Calu3 (cell line): ENCODE measurements around the gene NATD1. TPM values are rescaled to one million over a fixed set of nuclear protein-coding genes. Genes with fewer than 3 reads are reported as not detected.

Experiments used
- BruUV-seq: library from RNA; stranded (reverse); fragments of 400-500 nt; replicated peaks from 2 replicates; lab custom pipeline; 2021; lab: Mats Ljungman, UMichigan
- CTCF ChIA-PET: fragments of 300-600 bp; sonication (Branson Sonifier 250); formaldehyde crosslinking; loops from one replicate; lab custom pipeline; 2022; ENCODE audit warnings: antibody characterized with exemption; lab: Charles Lee
- DNase-seq: peaks from one replicate; pipeline ENCODE4 v3.0.0; 2022
- H3K27ac Mint-ChIP-seq: one replicate; pipeline ENCODE4 v1.8.0; 2022; ENCODE audit warnings: mixed read lengths; ENCODE audit not compliant: unreplicated experiment
- H3K27me3 Mint-ChIP-seq: one replicate; pipeline ENCODE4 v1.8.0; 2022; ENCODE audit warnings: mixed read lengths; ENCODE audit not compliant: unreplicated experiment
- H3K36me3 Mint-ChIP-seq: one replicate; pipeline ENCODE4 v1.8.0; 2022; ENCODE audit warnings: mild to moderate bottlenecking, moderate library complexity, mixed read lengths; ENCODE audit not compliant: insufficient read depth, unreplicated experiment
- H3K4me1 Mint-ChIP-seq: one replicate; pipeline ENCODE4 v1.8.0; 2022; ENCODE audit warnings: mild to moderate bottlenecking, low read depth, mixed read lengths; ENCODE audit not compliant: unreplicated experiment
- H3K4me3 Mint-ChIP-seq: one replicate; pipeline ENCODE4 v1.8.0; 2022; ENCODE audit warnings: mild to moderate bottlenecking, low read depth, moderate library complexity, mixed read lengths; ENCODE audit not compliant: unreplicated experiment
- H3K9me3 Mint-ChIP-seq: one replicate; pipeline ENCODE4 v1.8.0; 2022; ENCODE audit warnings: low read depth, mixed read lengths; ENCODE audit not compliant: unreplicated experiment
- intact Hi-C: fragments of 100-400 bp; cut with micrococcal nuclease; formaldehyde crosslinking; loops from one replicate; pipeline ENCODE4 v1.10.0; 2022; ENCODE audit not compliant: unreplicated experiment
- total RNA-seq: library from RNA; stranded (reverse); gene quantifications from 2 replicates; pipeline ENCODE4 v1.2.3, GENCODE V29; 2022
- TF ChIP-seq, protein P1 (sequence below): fragments of 200-600 bp; IDR thresholded peaks from one replicate; pipeline ENCODE4 v1.8.0; 2022; ENCODE audit warnings: antibody characterized with exemption; ENCODE audit not compliant: unreplicated experiment

NATD1 gene
- total RNA-seq, 1 experiment from 2014 or later, result 1.5 TPM

DNA sequence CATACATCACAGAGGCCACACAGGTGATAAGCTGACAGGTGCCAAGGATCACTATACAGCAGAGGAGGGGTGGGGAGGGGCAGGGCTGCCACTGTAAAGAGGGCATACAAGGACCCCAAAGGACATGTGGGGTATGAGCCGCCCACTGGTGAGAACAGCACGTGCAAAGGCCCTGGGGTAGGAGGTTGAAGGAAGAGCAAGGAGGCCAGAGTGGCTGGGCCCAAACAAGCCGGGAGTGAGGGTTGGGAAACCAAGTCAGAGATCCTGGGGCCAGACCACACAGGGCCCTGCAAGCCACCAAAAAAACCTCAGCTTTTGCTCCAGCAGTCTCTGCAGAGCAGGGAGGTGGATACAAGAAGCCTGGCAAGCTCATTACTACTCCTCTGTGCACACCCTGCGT, 6.5 kb downstream of the NATD1 start:
- CTCF ChIA-PET, result no interaction called here
- intact Hi-C loops, result no loop called here
- BruUV-seq, result no TSS peak

DNA sequence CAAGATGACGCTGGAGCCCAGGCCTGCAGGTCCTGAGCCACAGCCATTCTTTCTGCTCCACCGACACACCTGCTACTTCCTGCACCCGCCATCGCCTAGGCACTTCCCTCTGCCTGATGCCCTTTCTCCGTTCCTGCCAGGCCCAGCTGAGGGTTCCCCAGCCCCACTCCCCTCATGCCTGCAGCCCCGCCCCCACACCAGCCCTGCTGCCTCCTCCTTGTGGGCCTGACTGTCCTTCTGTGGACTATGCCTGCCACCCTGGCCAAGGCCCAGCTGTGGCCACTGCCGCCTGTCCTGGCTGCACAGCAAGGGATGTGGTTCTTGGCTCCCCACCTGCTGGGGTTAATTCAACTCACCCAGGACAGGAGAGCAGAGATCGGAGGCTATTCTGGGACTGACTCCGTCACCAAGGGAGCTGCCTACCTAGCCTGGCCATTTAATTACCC, 7.5 kb downstream of the NATD1 start:
- CTCF ChIA-PET, result no interaction called here

More for the DNA sequence above, 6.5 kb downstream of the NATD1 start:
- no peak overlapping the region for H3K27ac Mint-ChIP-seq
- TF ChIP-seq, protein P1, sequence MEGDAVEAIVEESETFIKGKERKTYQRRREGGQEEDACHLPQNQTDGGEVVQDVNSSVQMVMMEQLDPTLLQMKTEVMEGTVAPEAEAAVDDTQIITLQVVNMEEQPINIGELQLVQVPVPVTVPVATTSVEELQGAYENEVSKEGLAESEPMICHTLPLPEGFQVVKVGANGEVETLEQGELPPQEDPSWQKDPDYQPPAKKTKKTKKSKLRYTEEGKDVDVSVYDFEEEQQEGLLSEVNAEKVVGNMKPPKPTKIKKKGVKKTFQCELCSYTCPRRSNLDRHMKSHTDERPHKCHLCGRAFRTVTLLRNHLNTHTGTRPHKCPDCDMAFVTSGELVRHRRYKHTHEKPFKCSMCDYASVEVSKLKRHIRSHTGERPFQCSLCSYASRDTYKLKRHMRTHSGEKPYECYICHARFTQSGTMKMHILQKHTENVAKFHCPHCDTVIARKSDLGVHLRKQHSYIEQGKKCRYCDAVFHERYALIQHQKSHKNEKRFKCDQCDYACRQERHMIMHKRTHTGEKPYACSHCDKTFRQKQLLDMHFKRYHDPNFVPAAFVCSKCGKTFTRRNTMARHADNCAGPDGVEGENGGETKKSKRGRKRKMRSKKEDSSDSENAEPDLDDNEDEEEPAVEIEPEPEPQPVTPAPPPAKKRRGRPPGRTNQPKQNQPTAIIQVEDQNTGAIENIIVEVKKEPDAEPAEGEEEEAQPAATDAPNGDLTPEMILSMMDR, result no peak
- no peaks in the 10 kb centered on the region for H3K4me1 Mint-ChIP-seq
- no peak overlapping the region for H3K4me3 Mint-ChIP-seq
- H3K9me3 Mint-ChIP-seq, result no peaks in the 10 kb centered on the region
- peaks cover 10% of the 10 kb centered on the region for H3K27me3 Mint-ChIP-seq
- peaks cover 4% of the 10 kb centered on the region for H3K36me3 Mint-ChIP-seq
- DNase-seq, result no peak

GRCh38 chr17:21243516-21244303, 9.5 kb downstream of the NATD1 start:
- Mint-ChIP-seq H3K4me3 (no peak overlapping the region), H3K36me3 (peaks cover 4% of the 10 kb centered on the region), H3K27me3 (no peaks in the 10 kb centered on the region), H3K27ac (no peak overlapping the region), H3K4me1 (no peaks in the 10 kb centered on the region), H3K9me3 (no peaks in the 10 kb centered on the region)
- BruUV-seq, result no TSS peak
- CTCF ChIA-PET, result no interaction called here
- TF ChIP-seq, protein P1, result no peak
- intact Hi-C loops, result no loop called here
- DNase-seq, result no peak

More for the DNA sequence above, 7.5 kb downstream of the NATD1 start:
- DNase-seq, result no peak
- TF ChIP-seq, protein P1, result no peak
- no TSS peak for BruUV-seq
- Mint-ChIP-seq H3K36me3 (peaks cover 4% of the 10 kb centered on the region), H3K4me3 (no peak overlapping the region), H3K9me3 (no peaks in the 10 kb centered on the region), H3K4me1 (no peaks in the 10 kb centered on the region), H3K27me3 (peaks cover 10% of the 10 kb centered on the region), H3K27ac (no peak overlapping the region)
- intact Hi-C loops, result no loop called here

DNA sequence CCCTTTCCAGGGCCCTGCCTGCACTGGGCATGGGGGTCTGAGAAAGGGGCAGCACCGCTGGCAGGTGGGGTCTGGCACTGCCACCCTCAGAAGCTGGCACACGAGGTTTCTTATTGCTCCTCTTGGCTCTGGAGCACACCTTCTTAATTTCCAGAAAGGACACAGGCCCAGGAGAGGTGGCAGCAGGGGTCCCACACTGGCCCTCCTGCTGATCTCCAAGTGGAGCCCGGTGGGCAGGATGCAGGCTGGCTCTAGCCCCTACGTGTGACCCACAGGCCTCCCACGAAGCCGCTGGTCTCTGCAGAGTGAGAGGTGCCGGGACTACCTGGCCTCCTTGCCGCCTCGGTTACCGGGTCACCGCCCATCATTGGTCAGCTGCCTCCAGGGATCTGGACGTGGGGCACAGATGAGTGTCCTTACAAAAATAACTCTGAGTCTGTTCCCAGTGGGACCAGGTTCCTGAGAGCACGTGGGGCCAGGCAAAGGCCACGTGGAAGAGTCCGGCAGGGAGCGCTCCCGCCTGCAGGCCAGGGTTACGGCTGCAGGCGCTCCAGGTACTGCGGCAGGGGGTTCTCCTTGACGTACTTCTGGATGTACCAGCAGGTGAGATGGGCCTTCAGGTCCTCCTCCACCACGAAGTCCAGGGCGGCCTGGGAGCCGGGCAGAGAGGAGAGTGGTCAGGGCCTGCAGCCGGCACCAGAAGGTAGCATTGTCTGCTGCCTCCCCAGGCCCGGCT, 10.3 kb downstream of the NATD1 start:
- BruUV-seq, result no TSS peak
- Mint-ChIP-seq H3K4me3 (no peak overlapping the region), H3K27me3 (peaks cover 5% of the 10 kb centered on the region), H3K36me3 (no peaks in the 10 kb centered on the region), H3K9me3 (no peaks in the 10 kb centered on the region), H3K27ac (no peak overlapping the region), H3K4me1 (no peaks in the 10 kb centered on the region)
- intact Hi-C loops, result no loop called here
- DNase-seq, result no peak
- CTCF ChIA-PET, result no interaction called here
- TF ChIP-seq, protein P1, result no peak
